GM19043 (cell line): ENCODE results near the gene SLC22A17.
"Not testable (repeated sequence)": the region's sequence is repeated elsewhere in the genome, so short reads cannot be mapped to it uniquely, and the experiment has no call there.

Experiments
- ATAC-seq: cut with Tn5 transposase; IDR thresholded peaks from one replicate; pipeline ENCODE4 v1.9.1; 2021; ENCODE audit warnings: low read depth; ENCODE audit not compliant: unreplicated experiment

Gene SLC22A17

DNA sequence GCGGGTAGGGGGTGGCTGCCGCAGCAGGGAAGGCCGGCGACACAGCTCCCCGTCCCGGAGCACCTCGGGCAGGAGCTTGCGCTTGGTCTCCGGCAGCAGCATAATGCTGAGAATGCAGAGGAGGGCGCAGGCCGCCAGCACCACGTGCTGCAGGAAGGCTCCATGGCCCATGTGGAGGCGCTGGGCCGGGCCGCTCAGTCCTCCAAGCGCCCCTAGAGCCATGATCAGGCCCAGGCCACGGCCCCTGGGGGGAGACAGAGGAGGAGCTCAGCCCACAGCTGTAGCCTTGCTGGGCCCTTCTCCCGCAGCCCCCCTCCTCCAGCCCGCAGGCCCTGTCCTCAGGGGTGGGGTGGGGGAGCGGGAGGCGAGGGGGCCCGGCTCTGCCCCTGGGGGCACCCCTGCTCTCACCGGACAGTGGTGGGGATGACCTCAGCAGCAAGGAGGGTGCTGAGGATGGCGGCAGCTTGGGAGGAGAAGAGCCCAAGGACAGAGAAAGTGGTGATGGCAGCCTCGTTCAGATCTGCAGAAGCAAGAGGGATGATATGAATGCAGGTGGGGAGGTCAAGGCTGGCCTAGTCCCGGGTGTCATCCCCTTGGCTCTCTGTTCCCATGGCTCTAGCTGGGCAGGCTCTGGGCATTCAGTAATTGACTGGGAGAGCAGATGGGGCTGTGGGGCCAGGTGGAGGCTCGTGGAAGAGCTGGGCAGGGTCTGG is 5.8 kb downstream of the SLC22A17 start:
- no peak for ATAC-seq

DNA sequence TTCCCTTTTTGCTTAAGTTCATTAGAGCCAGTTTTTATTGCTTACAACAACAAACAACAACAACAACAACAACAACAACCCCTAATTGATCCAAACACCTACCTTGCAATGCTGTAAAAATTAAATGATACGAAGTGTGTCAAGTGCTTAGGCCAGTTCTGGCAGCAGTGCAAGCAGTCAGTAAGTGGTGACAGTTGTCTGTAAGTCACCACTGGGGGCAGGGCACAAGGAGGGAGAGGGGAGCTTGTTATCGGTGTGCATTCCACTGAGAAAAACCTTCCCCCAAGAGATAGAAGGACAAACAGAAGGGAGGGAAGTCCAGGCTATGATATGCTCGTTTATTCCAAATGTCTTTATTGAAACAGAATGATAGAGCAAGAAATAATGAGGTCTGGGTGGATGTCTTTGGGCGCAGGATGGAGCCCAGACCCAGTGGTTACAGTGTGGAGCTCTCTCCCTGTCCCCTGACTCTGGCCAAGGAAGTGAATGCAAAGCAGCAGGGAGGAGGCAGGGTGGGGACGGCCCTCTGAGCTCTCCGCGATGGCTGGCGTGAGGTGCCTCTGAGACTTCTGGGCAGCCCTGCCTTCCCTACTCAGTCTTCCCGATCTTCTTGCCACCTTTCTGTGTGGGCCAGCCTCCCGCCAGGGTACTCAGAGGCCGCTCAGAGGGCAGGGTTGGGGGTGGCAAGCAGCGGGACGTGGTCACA is 6.5 kb downstream of the SLC22A17 start:
- ATAC-seq: no peak

DNA sequence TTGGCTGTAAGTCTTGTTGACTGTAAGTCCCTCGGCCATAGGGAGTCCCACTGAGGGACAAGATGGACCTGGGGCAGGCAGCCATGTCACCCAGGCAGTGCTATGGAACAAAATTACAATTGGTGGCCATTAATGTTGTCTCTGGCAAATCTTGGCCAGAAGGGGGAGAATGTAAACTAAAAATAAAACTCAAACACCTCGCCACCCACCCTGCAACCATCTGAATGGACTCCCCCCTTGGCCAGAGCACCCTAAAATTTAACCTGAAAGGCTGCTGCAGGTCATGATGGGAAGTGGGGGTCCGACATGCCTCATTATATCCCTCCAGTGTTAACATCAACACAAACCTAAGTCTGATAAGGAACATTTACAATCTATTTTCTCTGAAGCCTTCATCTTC is 8.2 kb downstream of the SLC22A17 start:
- ATAC-seq: no peak

DNA sequence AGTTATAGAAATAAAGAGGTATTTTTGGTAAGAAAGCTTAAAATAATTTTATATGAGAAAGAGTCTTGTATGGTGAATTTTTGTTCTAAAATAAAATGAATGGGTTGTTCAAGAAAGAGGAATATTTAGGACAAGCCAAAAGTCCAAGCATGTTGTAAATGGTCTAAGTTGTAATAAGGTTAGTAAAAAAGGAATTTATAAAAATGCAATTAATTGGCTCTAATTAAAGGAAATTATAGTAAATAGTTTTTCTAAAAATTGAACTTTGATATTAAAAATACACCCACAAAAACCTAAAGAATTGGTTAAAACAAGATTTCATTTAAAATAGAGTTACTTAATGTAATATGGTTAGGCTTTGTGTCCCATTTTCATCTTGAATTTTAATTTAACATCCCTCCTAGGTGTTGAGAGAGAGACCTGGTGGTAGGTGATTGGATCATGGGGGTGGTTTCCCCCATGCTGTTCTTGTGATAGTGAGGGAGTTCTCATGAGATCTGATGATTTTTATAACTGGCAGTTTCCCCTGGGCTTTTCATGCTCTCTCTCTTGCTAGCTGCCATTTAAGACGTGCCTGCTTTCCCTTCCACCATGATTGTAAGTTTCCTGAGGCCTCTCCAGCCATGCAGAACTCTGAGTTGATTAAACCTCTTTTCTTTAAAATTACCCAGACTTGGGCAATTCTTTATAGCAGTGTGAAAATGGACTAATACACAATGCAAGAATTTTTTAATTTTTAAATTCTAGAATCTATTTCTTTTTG is 13.0 kb downstream of the SLC22A17 start:
- ATAC-seq: no peak

DNA sequence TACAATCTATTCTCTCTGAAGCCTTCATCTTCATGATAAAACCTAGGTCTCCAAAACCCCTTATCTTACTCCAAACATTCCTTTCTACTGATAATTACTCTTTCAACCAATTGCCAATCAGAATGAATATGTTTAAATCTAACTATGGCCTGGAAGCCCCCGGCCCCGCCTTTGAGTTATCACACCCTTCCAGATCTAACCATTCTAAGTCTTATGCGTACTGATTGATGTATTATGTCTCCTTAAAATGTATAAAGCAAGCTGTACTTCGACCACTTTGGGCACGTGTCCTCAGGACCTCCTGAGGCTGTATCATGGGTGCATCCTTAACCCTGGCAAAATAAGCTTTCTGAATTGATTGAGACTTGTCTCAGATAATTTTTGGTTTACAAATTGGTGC is 17.1 kb downstream of the SLC22A17 start:
- ATAC-seq: no peak

DNA sequence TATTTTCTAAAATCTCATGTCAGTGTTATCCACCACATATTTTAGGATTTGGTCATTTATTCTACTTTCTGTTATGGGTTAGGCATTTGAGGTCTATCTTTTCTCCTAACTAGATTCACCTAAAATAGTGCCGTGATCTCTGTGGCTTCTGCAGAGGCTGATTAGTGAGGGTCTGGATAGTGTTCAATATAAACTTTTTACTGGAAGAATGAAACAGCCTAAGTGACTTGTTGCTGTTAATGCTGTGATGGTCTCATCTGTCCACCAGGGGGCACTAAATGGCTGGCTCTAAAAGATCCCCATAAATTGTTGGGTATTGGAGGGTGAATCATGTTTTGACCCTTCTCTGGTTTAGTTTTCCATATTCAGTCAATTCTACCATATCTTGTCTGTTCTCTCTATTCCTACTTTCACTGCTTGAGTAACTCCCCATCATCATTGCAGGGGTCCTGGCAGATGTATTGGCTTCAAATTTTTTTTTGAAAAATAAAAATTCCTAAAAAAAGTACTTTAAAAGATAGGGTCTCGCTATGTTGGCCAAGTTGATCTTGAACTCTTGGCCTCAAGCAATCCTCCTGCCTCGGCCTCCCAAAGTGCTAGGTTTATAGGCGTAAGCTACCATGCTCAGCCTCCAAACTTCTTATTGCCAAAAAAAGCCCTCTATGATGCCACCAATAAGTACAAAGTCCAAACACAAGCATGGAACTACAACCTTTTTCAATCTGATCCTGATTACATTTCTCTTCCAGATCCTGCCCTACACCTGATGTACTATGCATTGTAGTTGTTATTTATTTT is 24.5 kb downstream of the SLC22A17 start:
- no peak for ATAC-seq

DNA sequence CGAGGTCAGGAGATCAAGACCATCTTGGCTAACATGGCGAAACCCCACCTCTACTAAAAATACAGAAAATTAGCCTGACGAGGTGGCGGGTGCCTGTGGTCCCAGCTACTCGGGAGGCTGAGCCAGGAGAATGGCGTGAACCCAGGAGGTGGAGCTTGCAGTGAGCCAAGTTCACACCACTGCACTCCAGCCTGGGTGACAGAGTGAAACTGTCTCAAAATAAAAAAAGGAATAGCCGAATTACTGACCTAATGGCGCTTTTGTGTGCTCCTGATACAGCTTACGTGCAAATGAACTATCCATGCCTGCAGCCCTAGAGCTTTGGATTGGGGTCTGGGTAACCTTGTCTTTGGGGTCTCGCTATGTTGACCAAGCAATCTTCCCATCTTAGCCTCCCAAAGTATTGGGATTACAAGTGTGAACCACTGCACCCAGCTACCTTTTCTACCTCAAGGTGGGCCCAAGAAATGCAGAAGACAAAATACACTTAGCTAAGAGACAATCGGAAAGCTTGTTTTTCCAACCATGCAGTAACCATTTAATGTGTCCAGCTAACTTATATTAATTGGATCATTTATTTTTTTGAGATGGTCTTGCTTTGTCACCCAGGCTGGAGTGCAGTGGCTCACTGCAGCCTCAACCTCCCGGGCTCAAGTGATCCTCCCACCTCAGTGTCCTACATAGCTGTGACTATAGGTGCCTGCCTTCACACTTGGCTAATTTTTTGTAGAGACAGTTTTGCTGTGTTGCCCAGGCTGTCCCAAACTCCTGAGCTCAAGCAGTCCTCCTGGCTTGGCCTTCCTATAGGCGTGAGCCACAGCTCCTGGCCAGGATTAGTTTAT is 26.0 kb downstream of the SLC22A17 start:
- ATAC-seq: no peak

DNA sequence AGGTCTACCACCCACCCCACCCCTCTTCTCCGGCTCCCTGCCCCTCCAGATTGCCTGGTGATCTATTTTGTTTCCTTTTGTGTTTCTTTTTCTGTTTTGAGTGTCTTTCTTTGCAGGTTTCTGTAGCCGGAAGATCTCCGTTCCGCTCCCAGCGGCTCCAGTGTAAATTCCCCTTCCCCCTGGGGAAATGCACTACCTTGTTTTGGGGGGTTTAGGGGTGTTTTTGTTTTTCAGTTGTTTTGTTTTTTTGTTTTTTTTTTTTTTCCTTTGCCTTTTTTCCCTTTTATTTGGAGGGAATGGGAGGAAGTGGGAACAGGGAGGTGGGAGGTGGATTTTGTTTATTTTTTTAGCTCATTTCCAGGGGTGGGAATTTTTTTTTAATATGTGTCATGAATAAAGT is 26.9 kb downstream of the SLC22A17 start:
- ATAC-seq: not testable (repeated sequence)

DNA sequence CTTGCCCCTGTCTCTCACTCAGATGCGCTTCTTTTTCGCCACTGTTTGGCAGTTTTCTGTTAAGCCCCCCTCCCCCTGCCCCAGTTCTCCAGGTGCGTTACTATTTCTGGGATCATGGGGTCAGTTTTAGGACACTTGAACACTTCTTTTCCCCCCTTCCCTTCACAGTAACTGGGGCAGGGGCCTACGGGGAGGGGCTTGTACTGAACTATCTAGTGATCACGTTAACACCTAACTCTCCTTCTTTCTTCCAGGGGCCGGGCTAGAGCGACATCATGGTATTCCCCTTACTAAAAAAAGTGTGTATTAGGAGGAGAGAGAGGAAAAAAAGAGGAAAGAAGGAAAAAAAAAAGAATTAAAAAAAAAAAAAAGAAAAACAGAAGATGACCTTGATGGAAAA is 27.7 kb downstream of the SLC22A17 start:
- no peak for ATAC-seq

DNA sequence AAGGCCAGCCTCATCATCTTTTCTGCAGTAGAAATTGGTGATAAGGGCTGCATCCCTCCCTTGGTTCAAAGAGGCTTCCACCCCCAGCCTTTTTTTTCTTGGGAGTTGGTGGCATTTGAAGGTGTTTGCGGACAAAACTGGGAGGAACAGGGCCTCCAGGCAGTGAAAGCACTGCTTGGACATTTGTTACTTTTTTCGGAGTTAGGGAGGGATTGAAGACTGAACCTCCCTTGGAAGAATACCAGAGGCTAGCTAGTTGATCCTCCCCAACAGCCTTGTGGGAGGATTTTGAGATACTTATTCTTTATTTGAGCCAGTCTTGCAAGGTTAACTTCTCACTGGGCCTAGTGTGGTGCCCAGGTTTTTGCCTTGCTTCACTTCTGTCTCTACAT is 28.2 kb downstream of the SLC22A17 start:
- no peak for ATAC-seq

DNA sequence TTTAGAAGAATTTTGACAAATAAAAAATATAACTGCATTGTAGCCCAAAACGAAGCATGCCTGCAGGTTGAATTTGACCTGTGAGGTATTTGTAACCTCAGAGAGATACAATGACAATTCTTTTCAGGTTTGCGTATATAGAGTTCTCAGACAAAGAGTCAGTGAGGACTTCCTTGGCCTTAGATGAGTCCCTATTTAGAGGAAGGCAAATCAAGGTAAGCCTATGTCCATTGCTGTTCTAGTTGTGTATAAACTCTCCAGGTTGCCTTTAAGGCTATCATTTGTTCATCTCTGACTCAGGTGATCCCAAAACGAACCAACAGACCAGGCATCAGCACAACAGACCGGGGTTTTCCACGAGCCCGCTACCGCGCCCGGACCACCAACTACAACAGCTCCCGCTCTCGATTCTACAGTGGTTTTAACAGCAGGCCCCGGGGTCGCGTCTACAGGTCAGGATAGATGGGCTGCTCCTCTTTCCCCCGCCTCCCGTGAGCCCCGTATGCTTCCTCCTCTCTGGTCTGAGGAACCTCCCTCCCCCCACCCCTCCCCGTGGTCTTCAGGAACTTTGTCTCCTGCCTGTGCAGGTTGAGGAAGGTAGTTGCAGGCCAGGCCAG is 28.7 kb downstream of the SLC22A17 start:
- ATAC-seq: no peak

DNA sequence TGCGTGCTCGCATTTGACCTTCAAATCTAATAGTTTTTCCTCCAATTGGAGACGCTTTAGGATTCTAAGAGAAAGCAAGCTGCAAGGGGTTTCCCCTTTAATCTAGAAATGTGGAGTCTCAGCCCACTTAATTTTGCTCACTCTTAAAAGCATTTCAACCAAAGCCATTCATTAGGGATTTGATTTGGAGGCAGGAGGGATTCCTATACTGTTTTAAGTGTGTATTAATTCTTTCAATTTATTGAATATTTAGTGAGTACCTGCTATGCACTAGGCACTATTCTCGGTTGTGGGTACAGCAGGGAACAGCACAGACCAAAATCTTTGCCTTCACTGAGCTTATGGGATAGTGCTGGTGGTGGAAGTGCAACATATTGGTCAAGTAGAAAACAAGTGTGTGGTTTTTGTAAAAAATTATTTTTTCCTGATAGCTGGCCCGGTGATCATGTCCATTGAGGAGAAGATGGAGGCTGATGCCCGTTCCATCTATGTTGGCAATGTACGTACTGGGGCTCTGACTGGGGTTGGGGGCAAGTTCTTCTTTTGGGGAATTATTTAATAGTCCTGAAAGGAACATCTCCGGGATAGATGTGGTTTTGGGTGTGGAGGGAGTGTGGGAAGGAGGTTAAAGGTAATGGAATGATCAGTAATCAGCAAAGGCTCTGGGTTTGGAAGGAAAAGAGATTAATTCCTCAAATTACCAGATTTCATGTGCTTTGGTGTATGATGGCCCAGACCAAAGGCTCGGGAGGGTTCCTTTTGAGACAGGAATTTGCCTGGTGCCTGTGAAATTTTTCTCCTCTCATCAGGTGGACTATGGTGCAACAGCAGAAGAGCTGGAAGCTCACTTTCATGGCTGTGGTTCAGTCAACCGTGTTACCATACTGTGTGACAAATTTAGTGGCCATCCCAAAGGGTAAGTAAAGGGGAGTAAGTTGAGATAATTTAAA is 29.8 kb downstream of the SLC22A17 start:
- no peak for ATAC-seq

DNA sequence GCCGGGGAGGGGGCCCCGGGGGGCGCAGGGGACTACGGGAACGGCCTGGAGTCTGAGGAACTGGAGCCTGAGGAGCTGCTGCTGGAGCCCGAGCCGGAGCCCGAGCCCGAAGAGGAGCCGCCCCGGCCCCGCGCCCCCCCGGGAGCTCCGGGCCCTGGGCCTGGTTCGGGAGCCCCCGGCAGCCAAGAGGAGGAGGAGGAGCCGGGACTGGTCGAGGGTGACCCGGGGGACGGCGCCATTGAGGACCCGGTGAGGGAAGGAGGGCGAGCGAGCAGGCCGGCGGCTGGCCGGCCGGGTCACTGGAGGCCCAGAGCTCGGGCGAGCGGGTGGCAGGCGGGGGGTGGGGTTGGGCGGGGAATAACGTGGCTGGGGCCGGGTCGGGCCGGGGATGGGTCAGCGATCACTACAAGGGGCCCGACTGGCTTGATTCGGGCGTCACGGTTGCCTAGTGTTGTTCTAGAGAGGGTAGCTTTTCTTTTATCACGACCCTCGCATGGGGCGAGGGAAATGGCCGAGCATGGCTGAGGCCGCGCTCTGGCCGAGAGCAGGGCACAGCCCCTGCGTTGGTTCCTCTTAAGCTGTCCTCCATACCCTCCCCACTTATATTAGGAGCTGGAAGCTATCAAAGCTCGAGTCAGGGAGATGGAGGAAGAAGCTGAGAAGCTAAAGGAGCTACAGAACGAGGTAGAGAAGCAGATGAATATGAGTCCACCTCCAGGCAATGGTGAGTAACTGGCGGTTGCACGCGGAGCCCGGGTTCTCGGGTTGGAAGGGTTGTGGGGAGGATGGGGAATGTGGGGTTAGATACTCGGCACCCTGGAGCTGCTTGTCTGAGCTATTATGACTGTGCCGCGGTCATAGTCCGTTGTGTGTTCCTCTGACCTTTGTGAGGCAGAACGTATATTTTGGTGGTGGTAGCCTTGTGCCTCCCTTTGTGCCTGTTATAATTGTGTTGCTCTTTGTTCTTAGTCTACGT is 30.8 kb downstream of the SLC22A17 start:
- no peak for ATAC-seq

DNA sequence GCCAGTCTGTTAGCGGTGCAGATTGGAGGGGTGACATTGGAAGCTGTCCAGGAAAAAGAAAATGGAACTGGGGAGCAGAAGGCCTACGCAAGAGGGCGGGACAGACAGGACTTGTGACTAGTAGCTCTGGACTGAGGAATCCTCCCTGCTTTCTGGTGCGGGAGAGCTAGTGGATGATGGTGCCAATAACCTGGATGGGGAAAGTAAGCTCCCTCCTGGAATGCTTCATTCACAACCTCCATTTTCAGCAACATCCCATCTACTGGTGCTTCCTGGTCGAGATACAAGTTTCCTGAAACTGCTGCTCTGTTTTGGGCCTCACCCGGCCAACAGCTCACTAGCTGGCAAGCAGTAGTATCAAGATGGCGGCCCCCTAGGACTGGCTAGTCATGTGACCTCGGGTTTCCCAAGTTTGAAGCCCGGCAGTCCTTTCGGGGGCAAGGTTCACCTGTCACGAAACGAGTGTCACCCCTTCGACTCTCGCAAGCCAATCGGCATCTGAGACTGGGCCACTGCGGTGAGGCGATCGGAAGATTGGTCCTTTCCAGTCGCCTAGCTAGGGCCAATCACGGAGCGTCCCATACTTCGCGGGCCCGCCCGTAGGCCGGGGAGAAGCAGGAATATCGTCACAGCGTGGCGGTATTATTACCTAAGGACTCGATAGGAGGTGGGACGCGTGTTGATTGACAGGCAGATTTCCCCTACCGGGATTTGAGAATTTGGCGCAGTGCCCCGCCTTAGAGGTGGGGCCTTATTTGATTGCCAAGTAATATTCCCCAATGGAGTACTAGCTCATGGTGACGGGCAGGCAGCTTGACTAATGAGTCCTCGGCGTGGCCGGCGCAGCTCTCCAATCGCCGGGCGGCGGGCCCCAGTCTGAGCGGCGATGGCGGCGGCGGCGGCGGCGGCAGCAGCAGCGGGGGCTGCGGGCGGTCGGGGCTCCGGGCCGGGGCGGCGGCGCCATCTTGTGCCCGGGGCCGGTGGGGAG is 31.8 kb downstream of the SLC22A17 start, which contains the start of gene PABPN1:
Gene PABPN1, plus strand, starts transcription at position 874 of the 988 bp plus-strand sequence. Its CDS starts 13 bp downstream, at position 887.
- peak; percentile 87 for ATAC-seq

DNA sequence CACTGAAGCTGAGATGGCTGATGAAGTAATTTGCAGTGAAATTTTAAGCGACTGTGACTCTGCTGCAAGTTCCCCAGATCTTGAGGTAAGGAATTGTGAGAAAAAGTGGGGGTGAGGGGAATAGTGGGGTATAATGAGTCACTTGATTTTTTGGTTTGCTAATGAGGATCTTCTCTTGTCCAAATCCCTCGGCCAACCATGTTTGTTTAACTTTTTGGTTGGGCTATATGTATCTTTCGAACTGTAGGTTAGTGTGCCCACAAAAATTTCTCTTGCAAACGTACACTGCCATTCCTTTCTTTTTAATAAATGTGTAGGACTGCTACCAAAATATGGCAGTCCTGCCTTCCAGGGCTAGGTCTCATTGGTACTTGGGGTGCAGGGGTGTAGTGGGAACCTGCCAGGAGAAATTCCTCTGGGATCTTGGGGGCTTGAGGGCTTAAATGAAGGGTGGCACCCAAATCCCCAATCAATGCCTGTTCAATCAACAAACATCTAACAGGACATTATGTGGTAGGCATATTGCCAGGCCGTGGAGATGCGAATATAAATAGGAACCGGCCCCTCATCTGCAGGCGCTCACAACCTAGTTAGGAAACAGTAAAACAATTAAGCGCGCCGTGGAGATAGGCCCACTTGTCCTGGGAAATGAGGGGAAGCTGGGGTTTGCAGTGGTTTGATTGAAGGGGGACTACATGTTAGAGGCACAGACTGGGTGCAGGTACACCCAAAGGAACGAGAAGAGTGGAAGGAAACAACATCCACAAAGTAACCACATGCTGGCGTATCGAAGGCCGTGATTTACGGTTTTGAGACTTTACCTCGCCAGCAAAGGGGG is 32.7 kb downstream of the SLC22A17 start:
- no peak for ATAC-seq
